Gastrocnemius medialis (tissue), 4 donors: ENCODE measurements around the gene CCT7.

Source experiments
- POLR2A ChIP-seq, 2 donors: fragments of 450-650 bp; IDR thresholded peaks; one replicate each; pipeline ENCODE4 v1.6.1; 2017; ENCODE audit warnings: antibody characterized with exemption in 2 of 2, mild to moderate bottlenecking in 2 of 2, moderate library complexity in 2 of 2
- TF ChIP-seq, protein P1 (sequence below), 5 experiments: fragments of 450-650 bp in 3 of 5; fragments of 200-600 bp in 2 of 5; sonication (generic) in 2 of 5; IDR thresholded peaks in 4 of 5; conservative IDR thresholded peaks in 1 of 5; 1 replicate in 4 of 5; 2 replicates in 1 of 5; pipeline ENCODE4 v1.5.1; 2016 to 2019; ENCODE audit warnings: antibody characterized with exemption in 5 of 5, mild to moderate bottlenecking in 3 of 5, moderate library complexity in 3 of 5

- TF ChIP-seq, protein P1, sequence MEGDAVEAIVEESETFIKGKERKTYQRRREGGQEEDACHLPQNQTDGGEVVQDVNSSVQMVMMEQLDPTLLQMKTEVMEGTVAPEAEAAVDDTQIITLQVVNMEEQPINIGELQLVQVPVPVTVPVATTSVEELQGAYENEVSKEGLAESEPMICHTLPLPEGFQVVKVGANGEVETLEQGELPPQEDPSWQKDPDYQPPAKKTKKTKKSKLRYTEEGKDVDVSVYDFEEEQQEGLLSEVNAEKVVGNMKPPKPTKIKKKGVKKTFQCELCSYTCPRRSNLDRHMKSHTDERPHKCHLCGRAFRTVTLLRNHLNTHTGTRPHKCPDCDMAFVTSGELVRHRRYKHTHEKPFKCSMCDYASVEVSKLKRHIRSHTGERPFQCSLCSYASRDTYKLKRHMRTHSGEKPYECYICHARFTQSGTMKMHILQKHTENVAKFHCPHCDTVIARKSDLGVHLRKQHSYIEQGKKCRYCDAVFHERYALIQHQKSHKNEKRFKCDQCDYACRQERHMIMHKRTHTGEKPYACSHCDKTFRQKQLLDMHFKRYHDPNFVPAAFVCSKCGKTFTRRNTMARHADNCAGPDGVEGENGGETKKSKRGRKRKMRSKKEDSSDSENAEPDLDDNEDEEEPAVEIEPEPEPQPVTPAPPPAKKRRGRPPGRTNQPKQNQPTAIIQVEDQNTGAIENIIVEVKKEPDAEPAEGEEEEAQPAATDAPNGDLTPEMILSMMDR (IDR thresholded peaks at IDR 0.05 in 4 of 5, conservative IDR thresholded peaks at IDR 0.05 in 1 of 5): no peak
- no peak for TF ChIP-seq POLR2A (IDR thresholded peaks at IDR 0.05)
Measured at GRCh38 chr2:73266061-73266901, 32.2 kb downstream of the CCT7 start.
